Endodermal cell (in vitro differentiated cells): ENCODE measurements around the gene MANEAL. TPM values are rescaled to one million over a fixed set of nuclear protein-coding genes. Genes with fewer than 3 reads are reported as not detected.

Experiments used
- DNase-seq: peaks from one replicate; pipeline ENCODE4 v3.0.0-alpha.2; 2017
- H3K27ac ChIP-seq: 2 replicates; pipeline ENCODE4 v1.5.1; 2013; ENCODE audit warnings: mild to moderate bottlenecking, low read depth, low read length, moderate library complexity
- H3K27me3 ChIP-seq: 2 replicates; pipeline ENCODE4 v1.6.1; 2013; ENCODE audit warnings: mild to moderate bottlenecking, low read length, moderate library complexity; ENCODE audit not compliant: insufficient read depth, control insufficient read depth, poor library complexity, severe bottlenecking
- H3K36me3 ChIP-seq: 2 replicates; pipeline ENCODE4 v1.7.0; 2013; ENCODE audit warnings: mild to moderate bottlenecking, low read length, moderate library complexity; ENCODE audit not compliant: control insufficient read depth, insufficient read depth
- H3K4me1 ChIP-seq: one replicate; pipeline ENCODE4 v1.7.0; 2013; ENCODE audit warnings: low read length; ENCODE audit not compliant: control insufficient read depth, insufficient read depth
- H3K4me3 ChIP-seq: 2 replicates; pipeline ENCODE4 v1.5.1; 2013; ENCODE audit warnings: mild to moderate bottlenecking, low read length, moderate library complexity
- H3K9ac ChIP-seq: 2 replicates; pipeline ENCODE4 v1.6.1; 2013; ENCODE audit warnings: mild to moderate bottlenecking, low read length, moderate library complexity; ENCODE audit not compliant: poor library complexity, severe bottlenecking; ENCODE audit errors: extremely low read depth
- H3K9me3 ChIP-seq: 2 replicates; pipeline ENCODE4 v1.6.1; 2013; ENCODE audit warnings: mild to moderate bottlenecking, low read length, moderate library complexity; ENCODE audit not compliant: control insufficient read depth
- H3K27ac Mint-ChIP-seq: 2 replicates; pipeline ENCODE4 v1.8.0; 2020; ENCODE audit warnings: mixed read lengths
- H3K27me3 Mint-ChIP-seq: 2 replicates; pipeline ENCODE4 v1.8.0; 2021; ENCODE audit warnings: mild to moderate bottlenecking, mixed read lengths; ENCODE audit not compliant: insufficient read depth
- H3K36me3 Mint-ChIP-seq: 2 replicates; pipeline ENCODE4 v1.8.0; 2020; ENCODE audit warnings: low read depth, mixed read lengths
- H3K4me1 Mint-ChIP-seq: 2 replicates; pipeline ENCODE4 v1.8.0; 2020; ENCODE audit warnings: mixed read lengths
- H3K4me3 Mint-ChIP-seq: 2 replicates; pipeline ENCODE4 v1.8.0; 2020; ENCODE audit warnings: mild to moderate bottlenecking, moderate library complexity, mixed read lengths
- H3K9me3 Mint-ChIP-seq: 2 replicates; pipeline ENCODE4 v1.8.0; 2020; ENCODE audit warnings: mild to moderate bottlenecking, mixed read lengths
- CTCF ChIP-seq: fragments of 200-600 bp; sonication (generic); conservative IDR thresholded peaks from 2 replicates; pipeline ENCODE4 v1.5.0; 2021; ENCODE audit warnings: antibody characterized with exemption, mild to moderate bottlenecking
- WGBS, 2 experiments: methylation state at CpG; one replicate each; pipeline versions ENCODE4 v1.1.5 to v1.1.7; 2013; ENCODE audit warnings: missing lambda C conversion rate in 2 of 2, mixed read lengths in 1 of 2; ENCODE audit not compliant: insufficient coverage in 1 of 2, insufficient read length in 1 of 2; 5-methylcytosine and 5-hydroxymethylcytosine counted together
- total RNA-seq, 2 donors: library from RNA; stranded (reverse); fragmentation: NEBNext Ultra II Directional in 1 of 2; extraction: Animal tissue kit (Norgen Biotek cat#: 25700) in 1 of 2; gene quantifications; 2 replicates in 1 of 2; 3 replicates in 1 of 2; pipeline ENCODE4 v1.2.1, GENCODE V29; 2021

MANEAL gene
- total RNA-seq, 2 donors from 2014 or later = 7.0 to 9.6 TPM

GRCh38 chr1:37836788-37837187 lies 43.1 kb downstream of the MANEAL start:
- Mint-ChIP-seq H3K27ac (no peak overlapping the region), H3K27me3 (no peaks in the 10 kb centered on the region), H3K9me3 (no peaks in the 10 kb centered on the region), H3K4me3 (no peak overlapping the region), H3K36me3 (peaks cover 66% of the 10 kb centered on the region), H3K4me1 (no peaks in the 10 kb centered on the region)
- no peaks in the 10 kb centered on the region for H3K27me3 ChIP-seq
- H3K36me3 ChIP-seq = peaks cover 57% of the 10 kb centered on the region
- H3K27ac ChIP-seq = no peak overlapping the region
- WGBS, 2 experiments = 59 to 67% methylated on average over 3 of the region's 3 CpGs
- no peaks in the 10 kb centered on the region for H3K4me1 ChIP-seq
- H3K9me3 ChIP-seq = no peaks in the 10 kb centered on the region
- no peak overlapping the region for H3K4me3 ChIP-seq
- no peak for TF ChIP-seq CTCF
- no peak overlapping the region for H3K9ac ChIP-seq
- DNase-seq = no peak

- H3K27me3 ChIP-seq = no peaks in the 10 kb centered on the region
- no peaks in the 10 kb centered on the region for H3K27me3 Mint-ChIP-seq
- no peaks in the 10 kb centered on the region for H3K9me3 ChIP-seq
- no peaks in the 10 kb centered on the region for H3K9me3 Mint-ChIP-seq
- 92 to 93% methylated on average over 10 of the region's 10 CpGs for WGBS, 2 experiments
- H3K4me3 Mint-ChIP-seq = no peak overlapping the region
- no peak for TF ChIP-seq CTCF
- no peak for DNase-seq
- no peak overlapping the region for H3K4me3 ChIP-seq
- H3K36me3 ChIP-seq = peaks cover 37% of the 10 kb centered on the region
- peaks cover 8% of the 10 kb centered on the region for H3K4me1 ChIP-seq
- peaks cover 16% of the 10 kb centered on the region for H3K4me1 Mint-ChIP-seq
- no peak overlapping the region for H3K9ac ChIP-seq
- no peak overlapping the region for H3K27ac Mint-ChIP-seq
- H3K36me3 Mint-ChIP-seq = peaks cover 46% of the 10 kb centered on the region
- no peak overlapping the region for H3K27ac ChIP-seq
These were observed 46.0 kb downstream of the MANEAL start for GRCh38 chr1:37839676-37840075.

GRCh38 chr1:37840711-37841110 lies 47.1 kb downstream of the MANEAL start:
- Mint-ChIP-seq H3K9me3 (no peaks in the 10 kb centered on the region), H3K27ac (no peak overlapping the region), H3K27me3 (no peaks in the 10 kb centered on the region), H3K4me3 (no peak overlapping the region), H3K36me3 (peaks cover 43% of the 10 kb centered on the region), H3K4me1 (peaks cover 22% of the 10 kb centered on the region)
- Histone ChIP-seq H3K4me3 (no peak overlapping the region), H3K36me3 (peaks cover 27% of the 10 kb centered on the region), H3K27ac (no peak overlapping the region), H3K9ac (no peak overlapping the region), H3K9me3 (no peaks in the 10 kb centered on the region), H3K4me1 (peaks cover 8% of the 10 kb centered on the region), H3K27me3 (no peaks in the 10 kb centered on the region)
- WGBS, 2 experiments = 96% methylated on average over 1 of the region's 1 CpG; no CpG with 5 or more reads in 1 of the 2 experiments
- no peak for TF ChIP-seq CTCF
- DNase-seq = no peak
